Cardiac muscle cell (in vitro differentiated cells and primary cell): ENCODE measurements around the gene ACOX3. TPM values are rescaled to one million over a fixed set of nuclear protein-coding genes. Genes with fewer than 3 reads are reported as not detected.
"Not testable (repeated sequence)": the region's sequence is repeated elsewhere in the genome, so short reads cannot be mapped to it uniquely, and the experiment has no call there.

Experiments used
- DNase-seq, 2 donors: peaks; one replicate each; pipeline versions ENCODE4 v3.0.0 to v3.0.0-alpha.2; 2010 to 2017; ENCODE audit warnings: low read depth in 1 of 2, low spot score in 1 of 2
- H3K27ac ChIP-seq: fragments of 200-600 bp; sonication (generic); 2 replicates; pipeline ENCODE4 v1.5.1; 2016
- H3K27me3 ChIP-seq: fragments of 200-600 bp; sonication (generic); 2 replicates; pipeline ENCODE4 v1.6.0; 2016; ENCODE audit warnings: control low read depth
- H3K36me3 ChIP-seq: fragments of 200-600 bp; sonication (generic); 2 replicates; pipeline ENCODE4 v1.5.1; 2016; ENCODE audit warnings: control low read depth
- H3K4me1 ChIP-seq: fragments of 200-600 bp; sonication (generic); 2 replicates; pipeline ENCODE4 v1.8.1; 2017; ENCODE audit warnings: low read depth, mild to moderate bottlenecking, mixed run types
- H3K4me3 ChIP-seq: fragments of 200-600 bp; sonication (generic); 2 replicates; pipeline ENCODE4 v1.5.1; 2016; ENCODE audit warnings: mild to moderate bottlenecking
- H3K9me3 ChIP-seq: fragments of 200-600 bp; sonication (generic); 2 replicates; pipeline ENCODE4 v1.5.1; 2017; ENCODE audit warnings: low read depth, mild to moderate bottlenecking, control low read depth
- CTCF ChIP-seq: IDR thresholded peaks from 2 replicates; pipeline ENCODE4 v1.5.1; 2012; ENCODE audit warnings: low read depth, mild to moderate bottlenecking, low read length
- polyA plus RNA-seq: library from polyadenylated mRNA; unstranded; fragments of >200 nt; fragmentation: Nextera tagmentation; extraction: Ambion mirVana; gene quantifications from 2 replicates; pipeline ENCODE4 v1.2.1, GENCODE V29; 2016
- total RNA-seq: library from RNA; depleted of rRNA; stranded (reverse); fragments of >200 nt; gene quantifications from 2 replicates; pipeline ENCODE4 v1.2.3, GENCODE V29; 2016

Gene ACOX3
- total and polyA plus RNA-seq, 2 experiments from 2014 or later, result 19.1 to 38.7 TPM

- Histone ChIP-seq H3K27ac (no peak overlapping the region), H3K27me3 (no peaks in the 10 kb centered on the region), H3K4me1 (no peaks in the 10 kb centered on the region), H3K36me3 (no peaks in the 10 kb centered on the region), H3K9me3 (no peaks in the 10 kb centered on the region), H3K4me3 (no peak overlapping the region)
- DNase-seq, result peak in 1 of 2 donors; percentile 70
- no peak for TF ChIP-seq CTCF
Observed at GRCh38 chr4:8351931-8352367, 88.6 kb downstream of the ACOX3 start.

- no peak for DNase-seq
- H3K36me3 ChIP-seq, result no peaks in the 10 kb centered on the region
- no peaks in the 10 kb centered on the region for H3K9me3 ChIP-seq
- no peaks in the 10 kb centered on the region for H3K4me1 ChIP-seq
- no peak for TF ChIP-seq CTCF
- no peak overlapping the region for H3K27ac ChIP-seq
- no peaks in the 10 kb centered on the region for H3K27me3 ChIP-seq
- no peak overlapping the region for H3K4me3 ChIP-seq
Observed at GRCh38 chr4:8350841-8351461, 89.6 kb downstream of the ACOX3 start.

- Histone ChIP-seq H3K4me1 (no peaks in the 10 kb centered on the region), H3K9me3 (no peaks in the 10 kb centered on the region), H3K4me3 (no peak overlapping the region), H3K27me3 (no peaks in the 10 kb centered on the region), H3K36me3 (no peaks in the 10 kb centered on the region), H3K27ac (no peak overlapping the region)
- no peak for TF ChIP-seq CTCF
- no peak for DNase-seq
Observed at GRCh38 chr4:8350352-8350751, 90.2 kb downstream of the ACOX3 start.

- no peak for TF ChIP-seq CTCF
- no peak overlapping the region for H3K27ac ChIP-seq
- DNase-seq, result no peak
- no peaks in the 10 kb centered on the region for H3K9me3 ChIP-seq
- H3K36me3 ChIP-seq, result no peaks in the 10 kb centered on the region
- H3K4me3 ChIP-seq, result no peak overlapping the region
- H3K27me3 ChIP-seq, result no peaks in the 10 kb centered on the region
- H3K4me1 ChIP-seq, result no peaks in the 10 kb centered on the region
Observed at GRCh38 chr4:8349664-8350236, 90.8 kb downstream of the ACOX3 start.

GRCh38 chr4:8349236-8349635, 91.3 kb downstream of the ACOX3 start:
- not testable (repeated sequence) for H3K9me3 ChIP-seq, H3K36me3 ChIP-seq, H3K27me3 ChIP-seq, H3K27ac ChIP-seq, H3K4me1 ChIP-seq, H3K4me3 ChIP-seq, DNase-seq

- no peak for DNase-seq
- TF ChIP-seq CTCF, result no peak
Observed at GRCh38 chr4:8348071-8348470, 92.5 kb downstream of the ACOX3 start.

More at GRCh38 chr4:8348071-8348470, 92.5 kb downstream of the ACOX3 start:
- H3K27me3 ChIP-seq, result no peaks in the 10 kb centered on the region
- H3K36me3 ChIP-seq, result no peaks in the 10 kb centered on the region
- H3K27ac ChIP-seq, result no peak overlapping the region
- no peaks in the 10 kb centered on the region for H3K4me1 ChIP-seq
- H3K9me3 ChIP-seq, result no peaks in the 10 kb centered on the region
- H3K4me3 ChIP-seq, result no peak overlapping the region
